BE2C (cell line): ENCODE measurements around the gene EFHD1.

Experiments used
- DNase-seq: peaks from one replicate; pipeline ENCODE4 v3.0.0-alpha.2; 2020
- H3K27me3 ChIP-seq: fragments of 250-450 bp; sonication (Bioruptor Pico); 2 replicates; pipeline ENCODE4 v1.5.1; 2020; ENCODE audit warnings: mild to moderate bottlenecking
- H3K36me3 ChIP-seq: fragments of 250-450 bp; sonication (Bioruptor Pico); 2 replicates; pipeline ENCODE4 v1.5.1; 2020; ENCODE audit warnings: mild to moderate bottlenecking
- H3K4me1 ChIP-seq: fragments of 250-450 bp; sonication (Bioruptor Pico); 2 replicates; pipeline ENCODE4 v1.5.1; 2020
- H3K4me3 ChIP-seq: 2 replicates; pipeline ENCODE4 v1.5.1; 2011; ENCODE audit warnings: low read depth, low read length
- H3K9me3 ChIP-seq: fragments of 250-450 bp; sonication (Bioruptor Pico); 2 replicates; pipeline ENCODE4 v1.5.1; 2020
- CTCF ChIP-seq: IDR thresholded peaks from 2 replicates; pipeline ENCODE4 v1.5.1; 2012; ENCODE audit warnings: mild to moderate bottlenecking, low read depth, low read length

The EFHD1 gene

GRCh38 chr2:232641153-232641848 lies 7.9 kb downstream of the EFHD1 start:
- no peak for TF ChIP-seq CTCF
- no peak overlapping the region for H3K4me3 ChIP-seq
- no peaks in the 10 kb centered on the region for H3K36me3 ChIP-seq
- no peaks in the 10 kb centered on the region for H3K4me1 ChIP-seq
- DNase-seq, result no peak
- H3K27me3 ChIP-seq, result peaks cover 2% of the 10 kb centered on the region; the same call in 1 of the 2 replicates
- no peaks in the 10 kb centered on the region for H3K9me3 ChIP-seq

GRCh38 chr2:232643147-232643425 lies 9.7 kb downstream of the EFHD1 start:
- no peaks in the 10 kb centered on the region for H3K9me3 ChIP-seq
- TF ChIP-seq CTCF, result no peak
- no peak overlapping the region for H3K4me3 ChIP-seq
- no peaks in the 10 kb centered on the region for H3K36me3 ChIP-seq
- DNase-seq, result no peak
- no peaks in the 10 kb centered on the region for H3K4me1 ChIP-seq
- H3K27me3 ChIP-seq, result peaks cover 2% of the 10 kb centered on the region; the same call in 1 of the 2 replicates

GRCh38 chr2:232643813-232644347 lies 10.5 kb downstream of the EFHD1 start:
- H3K27me3 ChIP-seq, result no peaks in the 10 kb centered on the region
- H3K4me3 ChIP-seq, result no peak overlapping the region
- no peaks in the 10 kb centered on the region for H3K4me1 ChIP-seq
- no peaks in the 10 kb centered on the region for H3K36me3 ChIP-seq
- no peak for TF ChIP-seq CTCF
- no peak for DNase-seq
- no peaks in the 10 kb centered on the region for H3K9me3 ChIP-seq

- DNase-seq, result no peak
- Histone ChIP-seq H3K4me1 (no peaks in the 10 kb centered on the region), H3K27me3 (no peaks in the 10 kb centered on the region), H3K4me3 (no peak overlapping the region), H3K36me3 (no peaks in the 10 kb centered on the region), H3K9me3 (no peaks in the 10 kb centered on the region)
- no peak for TF ChIP-seq CTCF
Measured at GRCh38 chr2:232645061-232645460, 11.7 kb downstream of the EFHD1 start.

GRCh38 chr2:232646726-232647125 lies 13.3 kb downstream of the EFHD1 start:
- no peak for DNase-seq
- H3K4me1 ChIP-seq, result no peaks in the 10 kb centered on the region
- no peak for TF ChIP-seq CTCF
- no peaks in the 10 kb centered on the region for H3K9me3 ChIP-seq
- H3K4me3 ChIP-seq, result no peak overlapping the region
- H3K36me3 ChIP-seq, result no peaks in the 10 kb centered on the region
- no peaks in the 10 kb centered on the region for H3K27me3 ChIP-seq

GRCh38 chr2:232647261-232647660 lies 13.9 kb downstream of the EFHD1 start:
- no peaks in the 10 kb centered on the region for H3K27me3 ChIP-seq

More at GRCh38 chr2:232647261-232647660, 13.9 kb downstream of the EFHD1 start:
- Histone ChIP-seq H3K4me3 (no peak overlapping the region), H3K4me1 (no peaks in the 10 kb centered on the region), H3K9me3 (no peaks in the 10 kb centered on the region), H3K36me3 (no peaks in the 10 kb centered on the region)
- TF ChIP-seq CTCF, result no peak
- DNase-seq, result no peak
